SH-SY5Y (cell line): ENCODE results near the gene CNTLN.

ENCODE experiments used
- GATA2 ChIP-seq: IDR thresholded peaks from 2 replicates; pipeline ENCODE4 v1.6.1; 2011; ENCODE audit warnings: mild to moderate bottlenecking, low read depth, low read length
- GATA3 ChIP-seq: IDR thresholded peaks from 2 replicates; pipeline ENCODE4 v1.6.1; 2011; ENCODE audit warnings: low read depth, mild to moderate bottlenecking, low read length, moderate library complexity

DNA sequence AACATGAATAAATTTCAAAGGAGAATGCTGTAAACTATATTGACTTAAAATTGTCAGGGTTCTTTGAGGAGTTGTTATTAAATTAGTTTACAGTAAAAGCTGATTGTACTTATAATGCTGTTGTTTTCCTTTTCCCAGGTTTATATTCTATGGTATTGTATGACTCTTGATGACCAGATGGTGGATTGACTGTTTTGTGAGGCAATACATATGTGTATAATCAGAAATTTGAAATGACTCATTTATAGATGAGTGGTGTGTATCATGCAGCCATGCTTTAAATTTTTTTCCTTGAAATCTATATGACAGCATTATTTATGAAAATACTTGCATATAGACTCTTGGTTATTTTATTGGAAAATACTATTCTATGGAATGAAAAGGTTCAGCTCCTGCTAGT lies 195.3 kb downstream of the CNTLN start:
- TF ChIP-seq GATA2 (no peak), GATA3 (no peak)
